HG03439 (cell line): Measurements from ENCODE around the gene ARFRP1.
A peak's percentile ranks its signal among the peaks of the same experiment; 100 is the strongest.
"Not testable (repeated sequence)": the region's sequence is repeated elsewhere in the genome, so short reads cannot be mapped to it uniquely, and the experiment has no call there.

Experiments used
- ATAC-seq: cut with Tn5 transposase; IDR thresholded peaks from one replicate; pipeline ENCODE4 v1.9.1; 2021; ENCODE audit warnings: mild to moderate bottlenecking, moderate library complexity; ENCODE audit not compliant: unreplicated experiment

Gene ARFRP1

GRCh38 chr20:63658749-63659187 lies 49.0 kb downstream of the ARFRP1 start:
- ATAC-seq: no peak

GRCh38 chr20:63657937-63658748 lies 49.6 kb downstream of the ARFRP1 start, which contains the start of gene RTEL1:
RTEL1 (plus strand) TSS chr20:63658312; CDS start chr20:63659403, 1,091 bp downstream.
- ATAC-seq: peak; percentile 76

GRCh38 chr20:63657260-63657936 lies 50.4 kb downstream of the ARFRP1 start:
- no peak for ATAC-seq

- ATAC-seq: no peak
Measured at GRCh38 chr20:63656451-63656850, 51.3 kb downstream of the ARFRP1 start.

- no peak for ATAC-seq
Measured at GRCh38 chr20:63655249-63655648, 52.5 kb downstream of the ARFRP1 start.

GRCh38 chr20:63653974-63654668 lies 53.7 kb downstream of the ARFRP1 start:
- ATAC-seq: no peak

- ATAC-seq: no peak
Measured at GRCh38 chr20:63653041-63653973, 54.5 kb downstream of the ARFRP1 start, which contains the start of gene STMN3. STMN3 (minus strand) TSS chr20:63653424; CDS start chr20:63653345, 79 bp downstream.

GRCh38 chr20:63652192-63652980 lies 55.4 kb downstream of the ARFRP1 start:
- no peak for ATAC-seq

GRCh38 chr20:63651942-63652191 lies 55.9 kb downstream of the ARFRP1 start:
- no peak for ATAC-seq

- not testable (repeated sequence) for ATAC-seq
Measured at GRCh38 chr20:63650486-63650885, 57.3 kb downstream of the ARFRP1 start.

- ATAC-seq: no peak
Measured at GRCh38 chr20:63648895-63649589, 58.7 kb downstream of the ARFRP1 start.
